ENCODE results near the gene R3HDM2. TPM values are rescaled to one million over a fixed set of nuclear protein-coding genes. Genes with fewer than 3 reads are reported as not detected.

R3HDM2 gene
- polyA plus RNA-seq, 1 donor from 2014 or later, result 11.1 TPM

GRCh38 chr12:57455374-57456144, 24.7 kb upstream of the R3HDM2 start:
- no peaks in the 10 kb centered on the region for H3K9me3 ChIP-seq (ENCODE audit: low read length)
- no peaks in the 10 kb centered on the region for H4K20me1 ChIP-seq (ENCODE audit: insufficient read depth)
- TF ChIP-seq MXI1 (conservative IDR thresholded peaks at IDR 0.05; ENCODE audit: poor library complexity, severe bottlenecking) (no peak), REST (IDR thresholded peaks at IDR 0.05; ENCODE audit: borderline replicate concordance) (no peak), EZH2 (IDR thresholded peaks at IDR 0.05; ENCODE audit: borderline replicate concordance, insufficient read depth, low read length, poor library complexity, severe bottlenecking) (no peak), SMC3 (conservative IDR thresholded peaks at IDR 0.05; ENCODE audit: poor library complexity) (no peak), POLR2AphosphoS5 (IDR thresholded peaks at IDR 0.05) (no peak), TAF1 (IDR thresholded peaks at IDR 0.05; ENCODE audit: low read depth) (no peak), CTCF (IDR thresholded peaks at IDR 0.05; ENCODE audit: poor library complexity, severe bottlenecking) (no peak), RAD21 (conservative IDR thresholded peaks at IDR 0.05) (no peak), EP300 (conservative IDR thresholded peaks at IDR 0.05; ENCODE audit: poor library complexity, severe bottlenecking) (no peak)
- no peaks in the 10 kb centered on the region for H3K9me2 ChIP-seq (ENCODE audit: insufficient read depth, low read length)
- H3F3A ChIP-seq (ENCODE audit: insufficient read depth, low read length, poor library complexity, severe bottlenecking), result no peaks in the 10 kb centered on the region
- no peak overlapping the region for H3K27ac ChIP-seq (ENCODE audit: low read length)
- H2AFZ ChIP-seq (ENCODE audit: low read depth, low read length), result no peak overlapping the region
- no peak overlapping the region for H3K4me2 ChIP-seq (ENCODE audit: low read length)
- no peak overlapping the region for H3K9ac ChIP-seq (ENCODE audit: low read length)
- no peaks in the 10 kb centered on the region for H3K36me3 ChIP-seq (ENCODE audit: insufficient read depth, low read length)
- no peak overlapping the region for H3K4me3 ChIP-seq (ENCODE audit: low read length)
- H3K79me2 ChIP-seq (replicated peaks; ENCODE audit: insufficient read depth, low read length), result no peaks in the 10 kb centered on the region
- peaks cover 14% of the 10 kb centered on the region for H3K27me3 ChIP-seq (ENCODE audit: insufficient read depth, low read depth, low read length)

GRCh38 chr12:57454566-57455373, 23.9 kb upstream of the R3HDM2 start, which contains the start of gene INHBE:
Gene INHBE, plus strand, starts transcription at chr12:57455307. Its CDS starts 230 bp downstream, at chr12:57455537.
- Histone ChIP-seq H3K4me2 (ENCODE audit: low read length) (no peak within 1 kb of the TSS), H3F3A (ENCODE audit: insufficient read depth, low read length, poor library complexity, severe bottlenecking) (no peaks in the 10 kb centered on the region), H2AFZ (ENCODE audit: low read depth, low read length) (no peak within 1 kb of the TSS), H3K27me3 (ENCODE audit: insufficient read depth, low read depth, low read length) (peaks cover 6% of the 10 kb centered on the region), H3K9me2 (ENCODE audit: insufficient read depth, low read length) (no peaks in the 10 kb centered on the region), H3K9ac (ENCODE audit: low read length) (no peak within 1 kb of the TSS), H4K20me1 (ENCODE audit: insufficient read depth) (no peaks in the 10 kb centered on the region), H3K9me3 (ENCODE audit: low read length) (no peaks in the 10 kb centered on the region), H3K27ac (ENCODE audit: low read length) (no peak within 1 kb of the TSS), H3K79me2 (replicated peaks; ENCODE audit: insufficient read depth, low read length) (no peaks in the 10 kb centered on the region), H3K36me3 (ENCODE audit: insufficient read depth, low read length) (no peaks in the 10 kb centered on the region), H3K4me3 (ENCODE audit: low read length) (no peak within 1 kb of the TSS)
- no peak for TF ChIP-seq SMC3 (conservative IDR thresholded peaks at IDR 0.05; ENCODE audit: poor library complexity)
- no peak for TF ChIP-seq REST (IDR thresholded peaks at IDR 0.05; ENCODE audit: borderline replicate concordance)
- TF ChIP-seq RAD21 (conservative IDR thresholded peaks at IDR 0.05), result no peak
- no peak for TF ChIP-seq TAF1 (IDR thresholded peaks at IDR 0.05; ENCODE audit: low read depth)
- TF ChIP-seq EZH2 (IDR thresholded peaks at IDR 0.05; ENCODE audit: borderline replicate concordance, insufficient read depth, low read length, poor library complexity, severe bottlenecking), result no peak
- TF ChIP-seq CTCF (IDR thresholded peaks at IDR 0.05; ENCODE audit: poor library complexity, severe bottlenecking), result no peak
- no peak for TF ChIP-seq POLR2AphosphoS5 (IDR thresholded peaks at IDR 0.05)
- no peak for TF ChIP-seq MXI1 (conservative IDR thresholded peaks at IDR 0.05; ENCODE audit: poor library complexity, severe bottlenecking)
- no peak for TF ChIP-seq EP300 (conservative IDR thresholded peaks at IDR 0.05; ENCODE audit: poor library complexity, severe bottlenecking)

Measured in neural cell (in vitro differentiated cells).